ENCODE results near the gene UBAC1.

- TF ChIP-seq POLR2AphosphoS5 (IDR thresholded peaks at IDR 0.05; ENCODE audit: low read depth, low read length) (no peak), ATF3 (IDR thresholded peaks at IDR 0.05) (no peak), POLR2A (IDR thresholded peaks at IDR 0.05; ENCODE audit: borderline replicate concordance, extremely low read depth, insufficient read depth, insufficient read length) (no peak), MAX (IDR thresholded peaks at IDR 0.05) (no peak), CTCF (IDR thresholded peaks at IDR 0.05 in 2 of 3, conservative IDR thresholded peaks at IDR 0.05 in 1 of 3; ENCODE audit: borderline replicate concordance in 1 of 3, insufficient read depth in 1 of 3, low read depth in 2 of 3, low read length in 2 of 3) (no peak), CBX3 (IDR thresholded peaks at IDR 0.05; ENCODE audit: low read depth) (no peak), EZH2 (IDR thresholded peaks at IDR 0.05) (no peak)
These were observed 6.9 kb upstream of the UBAC1 start for GRCh38 chr9:135968083-135968476.
